Endothelial cell (in vitro differentiated cells): ENCODE data around the gene MXRA7. TPM values are rescaled to one million over a fixed set of nuclear protein-coding genes. Genes with fewer than 3 reads are reported as not detected.

Source experiments
- DNase-seq: peaks from one replicate; pipeline ENCODE4 v3.0.0; 2021; ENCODE audit warnings: low spot score
- H3K27ac Mint-ChIP-seq: one replicate; pipeline ENCODE4 v1.8.0; 2021; ENCODE audit warnings: mixed read lengths, inconsistent platforms; ENCODE audit not compliant: unreplicated experiment
- H3K27me3 Mint-ChIP-seq: one replicate; pipeline ENCODE4 v1.8.0; 2021; ENCODE audit warnings: mild to moderate bottlenecking, moderate library complexity, mixed read lengths, inconsistent platforms; ENCODE audit not compliant: unreplicated experiment
- H3K36me3 Mint-ChIP-seq: one replicate; pipeline ENCODE4 v1.8.0; 2021; ENCODE audit warnings: mild to moderate bottlenecking, low read depth, mixed read lengths, inconsistent platforms; ENCODE audit not compliant: unreplicated experiment
- H3K4me1 Mint-ChIP-seq: one replicate; pipeline ENCODE4 v1.8.0; 2021; ENCODE audit warnings: mild to moderate bottlenecking, mixed read lengths, inconsistent platforms; ENCODE audit not compliant: unreplicated experiment
- H3K4me3 Mint-ChIP-seq: one replicate; pipeline ENCODE4 v1.8.0; 2021; ENCODE audit warnings: mild to moderate bottlenecking, mixed read lengths, inconsistent platforms; ENCODE audit not compliant: unreplicated experiment
- H3K9me3 Mint-ChIP-seq: one replicate; pipeline ENCODE4 v1.8.0; 2021; ENCODE audit warnings: mixed read lengths, inconsistent platforms; ENCODE audit not compliant: unreplicated experiment
- CTCF ChIP-seq: fragments of 200-600 bp; sonication (generic); IDR thresholded peaks from one replicate; pipeline ENCODE4 v1.5.0; 2021; ENCODE audit warnings: antibody characterized with exemption; ENCODE audit not compliant: unreplicated experiment
- total RNA-seq: library from RNA; stranded (reverse); fragmentation: NEBNext Ultra II Directional; extraction: Animal tissue kit (Norgen Biotek cat#: 25700); gene quantifications from one replicate; pipeline ENCODE4 v1.2.1, GENCODE V29; 2021; ENCODE audit not compliant: unreplicated experiment

Gene MXRA7
- total RNA-seq, 1 donor from 2014 or later = 51.6 TPM

- Mint-ChIP-seq H3K4me1 (peaks cover 12% of the 10 kb centered on the region), H3K4me3 (no peak overlapping the region), H3K36me3 (no peaks in the 10 kb centered on the region), H3K9me3 (no peaks in the 10 kb centered on the region), H3K27me3 (peaks cover 4% of the 10 kb centered on the region), H3K27ac (no peak overlapping the region)
- no peak for DNase-seq
- no peak for TF ChIP-seq CTCF
These were observed 43.3 kb downstream of the MXRA7 start for GRCh38 chr17:76667491-76667755.

- Mint-ChIP-seq H3K36me3 (no peaks in the 10 kb centered on the region), H3K9me3 (no peaks in the 10 kb centered on the region), H3K27me3 (no peaks in the 10 kb centered on the region), H3K4me3 (no peak overlapping the region), H3K4me1 (peaks cover 7% of the 10 kb centered on the region), H3K27ac (no peak overlapping the region)
- DNase-seq = no peak
- no peak for TF ChIP-seq CTCF
These were observed 50.1 kb downstream of the MXRA7 start for GRCh38 chr17:76660656-76661042.

- Mint-ChIP-seq H3K4me3 (no peak overlapping the region), H3K9me3 (no peaks in the 10 kb centered on the region), H3K27ac (no peak overlapping the region), H3K27me3 (no peaks in the 10 kb centered on the region), H3K4me1 (peaks cover 7% of the 10 kb centered on the region), H3K36me3 (no peaks in the 10 kb centered on the region)
- DNase-seq = no peak
- no peak for TF ChIP-seq CTCF
These were observed 50.7 kb downstream of the MXRA7 start for GRCh38 chr17:76659928-76660655.

- Mint-ChIP-seq H3K36me3 (no peaks in the 10 kb centered on the region), H3K9me3 (no peaks in the 10 kb centered on the region), H3K27ac (no peak overlapping the region), H3K27me3 (no peaks in the 10 kb centered on the region), H3K4me3 (no peak overlapping the region), H3K4me1 (peaks cover 7% of the 10 kb centered on the region)
- no peak for DNase-seq
- TF ChIP-seq CTCF = no peak
These were observed 52.5 kb downstream of the MXRA7 start for GRCh38 chr17:76658242-76658662.

GRCh38 chr17:76657505-76658241 lies 53.1 kb downstream of the MXRA7 start:
- no peak overlapping the region for H3K4me3 Mint-ChIP-seq

More at GRCh38 chr17:76657505-76658241, 53.1 kb downstream of the MXRA7 start:
- H3K4me1 Mint-ChIP-seq = peaks cover 7% of the 10 kb centered on the region
- no peak for TF ChIP-seq CTCF
- H3K9me3 Mint-ChIP-seq = no peaks in the 10 kb centered on the region
- no peak for DNase-seq
- H3K36me3 Mint-ChIP-seq = no peaks in the 10 kb centered on the region
- H3K27me3 Mint-ChIP-seq = no peaks in the 10 kb centered on the region
- H3K27ac Mint-ChIP-seq = no peak overlapping the region
